ENCODE results near the gene PRKAR1B.

DNA sequence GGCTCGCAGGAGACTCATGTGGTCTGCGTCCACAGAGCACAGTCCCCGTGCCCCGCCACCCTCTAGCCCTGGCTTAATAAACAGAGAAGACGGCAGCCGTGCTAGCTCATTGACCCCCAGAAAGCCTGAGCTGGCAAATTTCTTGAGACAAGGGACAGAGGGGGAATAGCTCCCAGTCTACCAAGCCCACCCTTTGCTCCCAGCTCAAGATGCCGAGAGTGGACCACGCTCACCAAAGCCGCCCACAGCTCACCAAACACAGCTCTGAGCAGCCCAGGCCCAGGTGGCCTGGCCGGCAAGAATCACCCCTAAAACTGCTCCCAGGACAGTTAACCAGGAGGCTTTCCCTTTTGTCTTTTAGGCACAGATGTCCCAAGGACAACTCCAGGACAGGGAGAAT lies 212.8 kb downstream of the PRKAR1B start:
- TF ChIP-seq, protein P1, sequence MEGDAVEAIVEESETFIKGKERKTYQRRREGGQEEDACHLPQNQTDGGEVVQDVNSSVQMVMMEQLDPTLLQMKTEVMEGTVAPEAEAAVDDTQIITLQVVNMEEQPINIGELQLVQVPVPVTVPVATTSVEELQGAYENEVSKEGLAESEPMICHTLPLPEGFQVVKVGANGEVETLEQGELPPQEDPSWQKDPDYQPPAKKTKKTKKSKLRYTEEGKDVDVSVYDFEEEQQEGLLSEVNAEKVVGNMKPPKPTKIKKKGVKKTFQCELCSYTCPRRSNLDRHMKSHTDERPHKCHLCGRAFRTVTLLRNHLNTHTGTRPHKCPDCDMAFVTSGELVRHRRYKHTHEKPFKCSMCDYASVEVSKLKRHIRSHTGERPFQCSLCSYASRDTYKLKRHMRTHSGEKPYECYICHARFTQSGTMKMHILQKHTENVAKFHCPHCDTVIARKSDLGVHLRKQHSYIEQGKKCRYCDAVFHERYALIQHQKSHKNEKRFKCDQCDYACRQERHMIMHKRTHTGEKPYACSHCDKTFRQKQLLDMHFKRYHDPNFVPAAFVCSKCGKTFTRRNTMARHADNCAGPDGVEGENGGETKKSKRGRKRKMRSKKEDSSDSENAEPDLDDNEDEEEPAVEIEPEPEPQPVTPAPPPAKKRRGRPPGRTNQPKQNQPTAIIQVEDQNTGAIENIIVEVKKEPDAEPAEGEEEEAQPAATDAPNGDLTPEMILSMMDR (IDR thresholded peaks at IDR 0.05): no peak
- no peak for TF ChIP-seq POLR2A (IDR thresholded peaks at IDR 0.05)

Measured in stomach (tissue), 4 donors.